Motor neuron (in vitro differentiated cells): ENCODE results near the gene NLRP4. TPM values are rescaled to one million over a fixed set of nuclear protein-coding genes. Genes with fewer than 3 reads are reported as not detected.

Experiments used
- ATAC-seq, 8 experiments: fragments of 200-7000 bp; cut with Tn5 transposase; replicated peaks in 6 of 8; 2 replicates each; pipeline ENCODE4 v1.8.0; 2021; ENCODE audit warnings: mild to moderate bottlenecking in 8 of 8, moderate library complexity in 8 of 8
- H3K27ac ChIP-seq, 2 donors: fragments of 250-450 bp; sonication (Bioruptor Pico); 2 replicates each; pipeline ENCODE4 v1.9.0; 2021; ENCODE audit warnings: antibody characterized with exemption in 2 of 2, mild to moderate bottlenecking in 2 of 2, moderate library complexity in 1 of 2
- H3K4me1 ChIP-seq, 2 donors: fragments of 250-450 bp; sonication (Bioruptor Pico); replicated peaks in 1 of 2; 2 replicates each; pipeline ENCODE4 v1.6.1; 2021; ENCODE audit warnings: antibody characterized with exemption in 2 of 2, mild to moderate bottlenecking in 2 of 2, moderate library complexity in 1 of 2
- H3K4me3 ChIP-seq, 5 donors: fragments of 250-450 bp; sonication (Bioruptor Pico); 2 replicates each; pipeline ENCODE4 v1.9.0; 2021; ENCODE audit warnings: antibody characterized with exemption in 5 of 5, mild to moderate bottlenecking in 5 of 5, moderate library complexity in 4 of 5
- WGBS, 10 experiments: fragments of 450-650 bp; shearing (Covaris generic); methylation state at CpG; one replicate each; pipeline ENCODE4 v1.0.0; 2022; 5-methylcytosine and 5-hydroxymethylcytosine counted together
- in situ Hi-C, 9 experiments: fragments of 400-800 bp; cut with MboI; loops; one replicate each; pipeline ENCODE4 v1.15.0; 2021; ENCODE audit warnings: low sequenced_read_pairs in 9 of 9, low pct_unique_long_range_greater_than_20kb in 2 of 9; ENCODE audit not compliant: unreplicated experiment in 9 of 9
- total RNA-seq, 8 experiments: library from RNA; unstranded; fragments of 300-600 nt; gene quantifications; 2 replicates each; pipeline versions ENCODE4 v1.2.3 to v1.2.4, GENCODE V29; 2022

Gene NLRP4
- total RNA-seq, 8 experiments from 2014 or later = 0.14 to 0.17 TPM; not detected in 6

- WGBS, 10 experiments = 0 to 50% (median 17%) methylated on average over 2 to 3 of the region's 3 CpGs; no CpG with 5 or more reads in 1 of the 10 experiments
- H3K27ac ChIP-seq = no peak overlapping the region
- in situ Hi-C loops = no loop called here
Observed at GRCh38 chr19:55838251-55838650, 1.9 kb downstream of the NLRP4 start.

GRCh38 chr19:55838906-55839305 is 2.6 kb downstream of the NLRP4 start:
- no peak for ATAC-seq
- 0 to 60% (median 13%) methylated on average over 1 to 4 of the region's 4 CpGs for WGBS, 10 experiments
- H3K27ac ChIP-seq = no peak overlapping the region
- in situ Hi-C loops = no loop called here
- H3K4me1 ChIP-seq = no peaks in the 10 kb centered on the region
- no peak overlapping the region for H3K4me3 ChIP-seq

More at GRCh38 chr19:55838251-55838650, 1.9 kb downstream of the NLRP4 start:
- no peak for ATAC-seq
- Histone ChIP-seq H3K4me1 (no peaks in the 10 kb centered on the region), H3K4me3 (no peak overlapping the region)

GRCh38 chr19:55855160-55855559 is 18.8 kb downstream of the NLRP4 start:
- in situ Hi-C loops = no loop called here
- H3K27ac ChIP-seq = no peak overlapping the region
- no peak overlapping the region for H3K4me3 ChIP-seq
- H3K4me1 ChIP-seq = no peaks in the 10 kb centered on the region
- no peak for ATAC-seq
- 0 to 67% (median 17%) methylated on average over 1 of the region's 1 CpG; no CpG with 5 or more reads in 2 of the 10 experiments for WGBS, 10 experiments

GRCh38 chr19:55857149-55857548 is 20.8 kb downstream of the NLRP4 start:
- Histone ChIP-seq H3K4me3 (no peak overlapping the region), H3K27ac (no peak overlapping the region), H3K4me1 (no peaks in the 10 kb centered on the region)
- in situ Hi-C loops = no loop called here
- no peak for ATAC-seq
- WGBS, 10 experiments = 23 to 80% (median 59%) methylated on average over 1 to 4 of the region's 4 CpGs; no CpG with 5 or more reads in 2 of the 10 experiments

- H3K4me1 ChIP-seq = no peaks in the 10 kb centered on the region
- WGBS, 10 experiments = 40 to 67% (median 52%) methylated on average over 2 to 15 of the region's 23 CpGs; no CpG with 5 or more reads in 2 of the 10 experiments
- ATAC-seq = no peak
- H3K27ac ChIP-seq = no peak overlapping the region
- in situ Hi-C loops = no loop called here
- no peak overlapping the region for H3K4me3 ChIP-seq
Observed at GRCh38 chr19:55857974-55858373, 21.6 kb downstream of the NLRP4 start.

DNA sequence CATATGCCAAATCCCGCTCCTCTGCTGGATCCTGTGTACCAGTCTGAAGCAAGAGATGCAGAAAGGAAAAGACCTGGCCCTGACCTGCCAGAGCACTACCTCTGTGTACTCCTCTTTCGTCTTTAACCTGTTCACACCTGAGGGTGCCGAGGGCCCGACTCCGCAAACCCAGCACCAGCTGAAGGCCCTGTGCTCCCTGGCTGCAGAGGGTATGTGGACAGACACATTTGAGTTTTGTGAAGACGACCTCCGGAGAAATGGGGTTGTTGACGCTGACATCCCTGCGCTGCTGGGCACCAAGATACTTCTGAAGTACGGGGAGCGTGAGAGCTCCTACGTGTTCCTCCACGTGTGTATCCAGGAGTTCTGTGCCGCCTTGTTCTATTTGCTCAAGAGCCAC is 22.1 kb downstream of the NLRP4 start:
- in situ Hi-C loops = no loop called here
- Histone ChIP-seq H3K4me3 (no peak overlapping the region), H3K27ac (no peak overlapping the region), H3K4me1 (no peaks in the 10 kb centered on the region)
- 32 to 71% (median 50%) methylated on average over 1 to 9 of the region's 14 CpGs; no CpG with 5 or more reads in 5 of the 10 experiments for WGBS, 10 experiments
- no peak for ATAC-seq

DNA sequence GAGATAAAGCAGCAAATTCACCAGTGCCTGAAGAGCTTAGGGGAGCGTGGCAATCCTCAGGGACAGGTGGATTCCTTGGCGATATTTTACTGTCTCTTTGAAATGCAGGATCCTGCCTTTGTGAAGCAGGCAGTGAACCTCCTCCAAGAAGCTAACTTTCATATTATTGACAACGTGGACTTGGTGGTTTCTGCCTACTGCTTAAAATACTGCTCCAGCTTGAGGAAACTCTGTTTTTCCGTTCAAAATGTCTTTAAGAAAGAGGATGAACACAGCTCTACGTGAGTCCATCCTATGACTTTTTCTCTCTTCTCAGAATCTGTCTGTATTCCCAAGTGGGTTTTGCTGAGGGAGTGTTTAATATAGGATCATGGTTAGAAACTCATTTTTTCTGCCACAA is 22.6 kb downstream of the NLRP4 start:
- no peak for ATAC-seq
- in situ Hi-C loops = no loop called here
- no peaks in the 10 kb centered on the region for H3K4me1 ChIP-seq
- no peak overlapping the region for H3K27ac ChIP-seq
- WGBS, 10 experiments = 0 to 86% (median 5%) methylated on average over 1 to 5 of the region's 5 CpGs; no CpG with 5 or more reads in 1 of the 10 experiments
- no peak overlapping the region for H3K4me3 ChIP-seq

DNA sequence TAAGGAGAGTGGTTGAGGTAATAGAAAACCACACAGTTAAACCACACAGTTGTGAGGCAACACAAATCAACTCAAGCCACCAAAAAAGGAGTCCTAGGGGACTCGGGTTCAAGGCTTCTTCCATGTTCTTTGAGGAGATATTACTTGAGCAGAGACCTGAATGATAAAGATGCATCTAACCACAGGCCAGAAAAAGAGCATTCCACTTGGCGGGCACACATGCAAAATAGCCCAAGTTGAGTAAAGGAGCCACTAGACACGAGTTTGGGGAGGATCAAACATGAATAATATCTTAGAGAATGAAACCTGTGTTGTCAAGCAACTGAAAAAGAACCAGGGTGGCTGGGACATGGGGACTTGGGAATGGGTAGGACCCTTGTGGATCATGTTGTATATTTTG is 30.2 kb downstream of the NLRP4 start:
- no peaks in the 10 kb centered on the region for H3K4me1 ChIP-seq
- no peak overlapping the region for H3K4me3 ChIP-seq
- ATAC-seq = no peak
- H3K27ac ChIP-seq = no peak overlapping the region
- in situ Hi-C loops = no loop called here
- 0 to 40% (median 10%) methylated on average over 1 to 3 of the region's 3 CpGs; no CpG with 5 or more reads in 2 of the 10 experiments for WGBS, 10 experiments

GRCh38 chr19:55867101-55867500 is 30.8 kb downstream of the NLRP4 start:
- Histone ChIP-seq H3K4me1 (no peaks in the 10 kb centered on the region), H3K27ac (no peak overlapping the region), H3K4me3 (no peak overlapping the region)
- ATAC-seq = no peak
- in situ Hi-C loops = no loop called here
- WGBS, 10 experiments = 80 to 83% methylated on average over 1 to 2 of the region's 7 CpGs; no CpG with 5 or more reads in 8 of the 10 experiments

- no peak overlapping the region for H3K4me3 ChIP-seq
- 0 to 80% (median 38%) methylated on average over 1 to 11 of the region's 11 CpGs; no CpG with 5 or more reads in 2 of the 10 experiments for WGBS, 10 experiments
- no peak overlapping the region for H3K27ac ChIP-seq
- H3K4me1 ChIP-seq = no peaks in the 10 kb centered on the region
- in situ Hi-C loops = no loop called here
- ATAC-seq = no peak
Observed at GRCh38 chr19:55870736-55871135, 34.4 kb downstream of the NLRP4 start.

GRCh38 chr19:55877211-55877610 is 40.9 kb downstream of the NLRP4 start:
- no peak for ATAC-seq
- WGBS, 10 experiments = 0 to 38% (median 6%) methylated on average over 1 to 2 of the region's 3 CpGs; no CpG with 5 or more reads in 5 of the 10 experiments
- no peaks in the 10 kb centered on the region for H3K4me1 ChIP-seq
- in situ Hi-C loops = no loop called here
- no peak overlapping the region for H3K27ac ChIP-seq
- H3K4me3 ChIP-seq = no peak overlapping the region

DNA sequence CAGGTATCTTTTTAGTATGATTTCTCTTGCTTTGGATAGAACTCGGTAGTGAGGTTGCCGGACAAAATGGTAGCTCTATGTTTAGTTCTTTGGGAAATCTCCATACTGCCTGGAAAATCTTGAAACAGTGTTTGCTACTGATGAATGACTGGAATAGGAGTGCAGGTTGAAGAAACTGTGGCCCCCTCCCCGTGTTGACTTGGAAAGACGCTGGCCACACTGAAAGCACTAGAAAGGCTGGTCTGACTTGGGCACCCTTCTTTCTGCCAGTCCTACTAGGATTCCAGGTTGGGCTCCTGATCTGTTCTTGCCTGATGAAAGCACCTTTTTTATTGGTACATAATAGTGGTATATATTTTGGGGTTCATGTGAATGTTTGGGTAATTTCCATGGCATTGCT is 46.3 kb downstream of the NLRP4 start:
- Histone ChIP-seq H3K4me1 (no peaks in the 10 kb centered on the region), H3K4me3 (no peak overlapping the region)
- in situ Hi-C loops = no loop called here

GRCh38 chr19:55898911-55899310 is 62.6 kb downstream of the NLRP4 start:
- H3K4me1 ChIP-seq = no peaks in the 10 kb centered on the region
- no peak overlapping the region for H3K4me3 ChIP-seq
- no peak for ATAC-seq
- 0 to 30% (median 10%) methylated on average over 1 to 4 of the region's 12 CpGs; no CpG with 5 or more reads in 4 of the 10 experiments for WGBS, 10 experiments
- in situ Hi-C loops = no loop called here
- H3K27ac ChIP-seq = no peak overlapping the region

More for the DNA sequence above, 46.3 kb downstream of the NLRP4 start:
- no peak for ATAC-seq
- WGBS, 10 experiments = 0 to 100% (median 17%) methylated on average over 1 to 4 of the region's 4 CpGs; no CpG with 5 or more reads in 1 of the 10 experiments
- no peak overlapping the region for H3K27ac ChIP-seq

DNA sequence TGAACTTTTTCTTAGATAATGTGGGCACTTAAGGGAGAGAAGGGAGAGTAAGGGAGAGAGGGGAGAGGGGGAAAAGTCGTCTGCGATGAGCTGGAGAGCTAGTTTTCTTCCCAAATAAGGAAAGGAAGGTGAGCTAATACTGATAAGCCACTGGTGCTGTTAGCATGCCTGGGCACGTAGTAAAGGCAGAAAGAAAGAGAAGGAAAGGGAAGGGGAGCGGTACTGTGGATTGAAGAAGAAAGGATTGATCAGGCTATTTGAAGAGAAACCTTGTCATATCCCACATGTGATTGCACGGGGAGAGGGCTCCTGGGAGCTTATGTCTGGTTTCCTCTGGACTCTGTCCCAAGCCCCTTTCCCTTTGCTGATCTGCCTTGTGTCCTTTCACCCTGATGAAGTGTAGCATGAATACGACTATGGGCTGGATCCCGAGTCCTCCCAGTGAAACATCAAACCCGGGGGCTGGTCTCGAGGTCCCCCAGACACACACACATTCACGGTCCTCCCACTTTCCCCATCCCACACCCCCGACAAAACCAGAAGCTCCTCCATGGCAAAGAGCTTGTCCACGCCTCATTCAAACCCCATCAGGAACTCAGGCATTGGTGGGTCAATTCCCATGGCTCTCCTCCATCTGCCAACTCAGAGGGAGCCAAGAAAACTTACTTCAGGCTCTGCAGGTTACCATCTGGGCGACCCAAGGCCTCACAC is 65.2 kb downstream of the NLRP4 start:
- 4 to 43% (median 20%) methylated on average over 2 to 8 of the region's 13 CpGs; no CpG with 5 or more reads in 1 of the 10 experiments for WGBS, 10 experiments
- in situ Hi-C loops = no loop called here
- no peak for ATAC-seq
- Histone ChIP-seq H3K4me1 (no peaks in the 10 kb centered on the region), H3K4me3 (no peak overlapping the region), H3K27ac (no peak overlapping the region)
